DOHH2 (cell line): ENCODE data around the gene SLC30A1.

Experiments used
- H3F3A ChIP-seq: fragments of 200-600 bp; sonication (generic), shearing (Covaris generic); 2 replicates; pipeline ENCODE4 v1.6.0; 2016; ENCODE audit warnings: antibody characterized with exemption, mild to moderate bottlenecking; ENCODE audit not compliant: control insufficient read depth, insufficient read depth
- H3K27ac ChIP-seq: fragments of 200-600 bp; sonication (generic); 2 replicates; pipeline ENCODE4 v1.5.1; 2014; ENCODE audit warnings: low read depth, mild to moderate bottlenecking, low read length, moderate library complexity
- H3K27me3 ChIP-seq: fragments of 200-600 bp; sonication (generic); 2 replicates; pipeline ENCODE4 v1.6.1; 2014; ENCODE audit warnings: mild to moderate bottlenecking, low read length, mixed read lengths; ENCODE audit not compliant: control insufficient read depth
- H3K36me3 ChIP-seq: fragments of 200-600 bp; sonication (generic); 2 replicates; pipeline ENCODE4 v1.6.1; 2014; ENCODE audit warnings: mild to moderate bottlenecking, low read length, moderate library complexity, mixed read lengths; ENCODE audit not compliant: control insufficient read depth
- H3K4me1 ChIP-seq: fragments of 200-600 bp; sonication (generic); 2 replicates; pipeline ENCODE4 v1.6.1; 2014; ENCODE audit warnings: mild to moderate bottlenecking, low read length, mixed read lengths; ENCODE audit not compliant: control insufficient read depth
- H3K4me2 ChIP-seq: fragments of 200-600 bp; sonication (generic); 2 replicates; pipeline ENCODE4 v1.6.0; 2014; ENCODE audit warnings: mild to moderate bottlenecking, low read length, moderate library complexity
- H3K4me3 ChIP-seq: fragments of 200-600 bp; sonication (generic); 2 replicates; pipeline ENCODE4 v1.5.1; 2014; ENCODE audit warnings: mild to moderate bottlenecking, low read length, mixed read lengths
- H3K79me2 ChIP-seq: fragments of 200-600 bp; sonication (generic); 2 replicates; pipeline ENCODE4 v1.6.1; 2014; ENCODE audit warnings: mild to moderate bottlenecking, low read length, mixed read lengths; ENCODE audit not compliant: control insufficient read depth
- H3K9me2 ChIP-seq: fragments of 200-600 bp; sonication (generic); replicated peaks from 2 replicates; pipeline ENCODE4 v1.6.1; 2014; ENCODE audit warnings: mild to moderate bottlenecking, low read length, mixed read lengths; ENCODE audit not compliant: control insufficient read depth
- H3K9me3 ChIP-seq: fragments of 200-600 bp; sonication (generic); 2 replicates; pipeline ENCODE4 v1.6.1; 2014; ENCODE audit warnings: antibody characterized with exemption, low read length, mixed read lengths; ENCODE audit not compliant: control insufficient read depth, insufficient read depth
- H4K20me1 ChIP-seq: fragments of 200-600 bp; sonication (generic); 2 replicates; pipeline ENCODE4 v1.6.0; 2014; ENCODE audit warnings: low read depth, mild to moderate bottlenecking, antibody characterized with exemption, low read length, moderate library complexity; ENCODE audit not compliant: control insufficient read depth, insufficient read depth
- CTCF ChIP-seq: fragments of 200-600 bp; sonication (generic); IDR thresholded peaks from one replicate; pipeline ENCODE4 v1.5.1; 2014; ENCODE audit warnings: antibody characterized with exemption, mild to moderate bottlenecking, low read depth, low read length; ENCODE audit not compliant: poor library complexity, severe bottlenecking
- EZH2phosphoT487 ChIP-seq: fragments of 200-600 bp; sonication (generic); IDR thresholded peaks from 2 replicates; pipeline ENCODE4 v1.6.1; 2017; ENCODE audit warnings: borderline replicate concordance, mild to moderate bottlenecking, antibody characterized with exemption, low read length, moderate library complexity, mixed read lengths

SLC30A1 gene

DNA sequence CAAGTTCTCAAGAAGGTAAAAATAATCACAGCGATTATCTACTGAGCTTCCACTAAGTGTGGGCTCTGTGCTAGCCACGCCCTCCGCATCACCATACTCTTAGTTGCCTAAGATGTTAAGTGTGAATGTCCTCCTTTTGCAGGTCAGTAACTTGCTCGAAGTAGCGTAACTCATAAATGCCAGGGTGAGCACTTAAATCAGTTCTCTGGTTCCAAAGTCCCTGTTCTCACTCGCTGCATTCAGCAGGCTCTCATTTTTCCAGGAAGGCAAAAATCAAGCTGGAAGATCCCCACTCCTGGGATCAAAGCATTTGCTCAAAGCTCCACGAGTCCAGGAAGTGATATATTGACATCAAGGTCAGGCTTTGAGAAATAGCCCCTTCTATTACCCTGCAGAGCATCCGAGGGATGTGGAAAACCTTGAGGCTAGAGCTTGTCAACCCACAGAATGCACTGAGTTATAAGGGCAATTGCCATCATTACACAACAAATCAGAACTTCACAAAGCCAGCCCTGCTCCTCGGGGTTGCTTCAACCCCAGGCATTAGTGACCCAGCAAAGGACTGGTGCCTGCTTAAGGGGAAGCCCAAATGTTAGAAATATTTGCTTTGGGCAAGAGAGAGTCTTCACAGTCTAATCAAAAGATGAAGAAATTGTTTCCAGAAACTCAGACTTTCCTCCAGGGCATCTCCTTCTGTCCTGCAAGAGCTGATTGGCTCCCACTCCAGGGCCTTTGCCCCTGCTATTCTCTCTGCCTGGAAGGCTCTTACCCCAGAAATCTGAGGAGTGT, 19.5 kb downstream of the SLC30A1 start:
- no peak overlapping the region for H3K27ac ChIP-seq
- TF ChIP-seq CTCF (no peak), EZH2phosphoT487 (no peak)
- H4K20me1 ChIP-seq = no peaks in the 10 kb centered on the region

DNA sequence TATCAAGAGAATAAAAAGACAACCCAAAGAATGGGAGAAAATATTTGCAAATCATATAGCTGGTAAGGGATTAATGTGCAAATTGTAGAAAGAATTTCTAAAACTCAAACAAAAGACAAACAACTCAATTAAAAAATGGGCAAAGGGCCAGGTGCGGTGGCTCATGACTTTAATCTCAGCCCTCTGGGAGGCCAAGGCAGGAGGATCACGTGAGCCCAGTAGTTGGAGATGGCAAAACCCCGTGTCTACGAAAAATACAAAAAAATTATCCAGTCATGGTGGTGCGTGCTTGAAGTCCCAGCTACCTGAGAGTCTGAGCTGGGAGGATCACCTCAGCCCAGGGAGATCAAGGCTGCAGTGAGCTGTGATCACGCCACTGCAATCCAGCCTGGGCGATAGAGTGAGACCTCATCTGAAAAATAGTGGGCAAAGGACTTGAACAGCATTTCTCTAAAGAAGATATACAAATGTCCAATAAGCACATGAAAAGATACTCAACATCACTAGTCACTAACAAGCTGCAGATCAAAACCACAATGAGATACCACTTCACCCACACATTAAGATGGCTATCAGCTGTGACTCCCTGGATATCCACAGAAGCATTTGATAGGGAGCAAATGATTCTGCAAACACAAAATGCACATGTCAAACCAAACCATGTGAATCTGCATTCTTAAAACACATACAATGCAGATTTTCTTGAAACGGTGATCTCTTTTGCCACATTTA, 20.9 kb downstream of the SLC30A1 start:
- Histone ChIP-seq H3K4me1 (no peaks in the 10 kb centered on the region), H4K20me1 (no peaks in the 10 kb centered on the region), H3K27ac (no peak overlapping the region), H3F3A (no peaks in the 10 kb centered on the region), H3K4me2 (no peak overlapping the region), H3K9me2 (no peaks in the 10 kb centered on the region), H3K9me3 (no peaks in the 10 kb centered on the region), H3K79me2 (no peaks in the 10 kb centered on the region), H3K27me3 (peaks cover 5% of the 10 kb centered on the region; the same call in 1 of the 2 replicates), H3K36me3 (no peaks in the 10 kb centered on the region), H3K4me3 (no peak overlapping the region)
- TF ChIP-seq EZH2phosphoT487 (no peak), CTCF (no peak)

More for the DNA sequence above, 19.5 kb downstream of the SLC30A1 start:
- Histone ChIP-seq H3K36me3 (no peaks in the 10 kb centered on the region), H3K4me2 (no peak overlapping the region), H3K4me1 (no peaks in the 10 kb centered on the region), H3K4me3 (no peak overlapping the region), H3K27me3 (peaks cover 1% of the 10 kb centered on the region), H3K9me3 (no peaks in the 10 kb centered on the region), H3F3A (no peaks in the 10 kb centered on the region), H3K9me2 (no peaks in the 10 kb centered on the region), H3K79me2 (no peaks in the 10 kb centered on the region)

GRCh38 chr1:211553549-211553948, 25.4 kb downstream of the SLC30A1 start:
- H3F3A ChIP-seq = no peaks in the 10 kb centered on the region
- H3K27me3 ChIP-seq = peaks cover 5% of the 10 kb centered on the region; the same call in 1 of the 2 replicates
- TF ChIP-seq CTCF (no peak), EZH2phosphoT487 (no peak)
- H3K4me3 ChIP-seq = no peak overlapping the region
- no peaks in the 10 kb centered on the region for H4K20me1 ChIP-seq
- no peak overlapping the region for H3K4me2 ChIP-seq
- H3K4me1 ChIP-seq = no peaks in the 10 kb centered on the region
- H3K36me3 ChIP-seq = no peaks in the 10 kb centered on the region
- H3K9me2 ChIP-seq = no peaks in the 10 kb centered on the region
- H3K79me2 ChIP-seq = no peaks in the 10 kb centered on the region
- H3K9me3 ChIP-seq = no peaks in the 10 kb centered on the region
- H3K27ac ChIP-seq = no peak overlapping the region
